ENCODE results near the gene FGF4. TPM values are rescaled to one million over a fixed set of nuclear protein-coding genes. Genes with fewer than 3 reads are reported as not detected.
"Not testable (repeated sequence)": the region's sequence is repeated elsewhere in the genome, so short reads cannot be mapped to it uniquely, and the experiment has no call there.

Gene FGF4
- total and polyA plus RNA-seq, 2 donors = 0.09 to 0.14 TPM

GRCh38 chr11:69787457-69787856, 12.3 kb upstream of the FGF4 start:
- Histone ChIP-seq H3K4me1 (ENCODE audit: control insufficient read depth in 2 of 2, insufficient read depth in 2 of 2, low read length in 2 of 2) (peaks cover 0 to 3% of the 10 kb centered on the region in 2 donors), H3K36me3 (ENCODE audit: control insufficient read depth in 2 of 2, insufficient read depth in 2 of 2, low read length in 1 of 2) (no peaks in the 10 kb centered on the region)

DNA sequence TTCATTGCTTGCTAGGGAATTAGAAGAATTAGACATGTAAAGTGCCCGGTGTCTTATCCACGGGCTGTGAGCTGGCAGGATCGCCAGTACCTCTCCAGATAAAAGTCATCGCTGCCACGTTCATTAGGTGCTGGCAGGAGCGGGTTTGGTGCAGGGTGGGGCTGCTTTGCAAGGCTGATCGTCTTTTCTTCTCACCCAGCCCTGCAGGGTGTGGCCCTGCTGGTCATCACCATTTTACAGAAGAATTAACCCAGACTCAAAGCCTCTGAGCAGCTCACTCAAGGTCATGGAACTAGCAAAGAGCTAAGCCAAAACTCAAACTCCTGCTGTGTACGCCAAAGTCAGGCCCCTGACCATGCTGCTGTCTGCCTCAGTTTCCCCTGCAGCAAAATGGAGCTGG, 6.1 kb upstream of the FGF4 start:
- H3K9me3 ChIP-seq (ENCODE audit: control insufficient read depth in 2 of 2, insufficient read depth in 1 of 2, low read length in 1 of 2) = no peaks in the 10 kb centered on the region
- no peak for DNase-seq (ENCODE audit: low read depth in 6 of 9, low spot score in 9 of 9)
- H3K27ac ChIP-seq (ENCODE audit: low read depth in 1 of 2, low read length in 1 of 2) = no peak overlapping the region
- 83% methylated on average over 8 of the region's 8 CpGs for WGBS
- no peak overlapping the region for H3K4me3 ChIP-seq (ENCODE audit: low read length in 2 of 2)
- H3K4me1 ChIP-seq (ENCODE audit: control insufficient read depth in 2 of 2, insufficient read depth in 2 of 2, low read length in 2 of 2) = no peaks in the 10 kb centered on the region
- H3K27me3 ChIP-seq (ENCODE audit: control insufficient read depth in 2 of 2, insufficient read depth in 1 of 2, low read length in 1 of 2) = peaks cover 8 to 39% of the 10 kb centered on the region in 2 donors
- no peaks in the 10 kb centered on the region for H3K36me3 ChIP-seq (ENCODE audit: control insufficient read depth in 2 of 2, insufficient read depth in 2 of 2, low read length in 1 of 2)

More at GRCh38 chr11:69787457-69787856, 12.3 kb upstream of the FGF4 start:
- Histone ChIP-seq H3K9me3 (ENCODE audit: control insufficient read depth in 2 of 2, insufficient read depth in 1 of 2, low read length in 1 of 2) (no peaks in the 10 kb centered on the region), H3K27me3 (ENCODE audit: control insufficient read depth in 2 of 2, insufficient read depth in 1 of 2, low read length in 1 of 2) (peaks cover 0 to 22% of the 10 kb centered on the region in 2 donors), H3K4me3 (ENCODE audit: low read length in 2 of 2) (no peak overlapping the region), H3K27ac (ENCODE audit: low read depth in 1 of 2, low read length in 1 of 2) (no peak overlapping the region)
- no peak for DNase-seq (ENCODE audit: low read depth in 6 of 9, low spot score in 9 of 9)
- 41% methylated on average over 4 of the region's 4 CpGs for WGBS

DNA sequence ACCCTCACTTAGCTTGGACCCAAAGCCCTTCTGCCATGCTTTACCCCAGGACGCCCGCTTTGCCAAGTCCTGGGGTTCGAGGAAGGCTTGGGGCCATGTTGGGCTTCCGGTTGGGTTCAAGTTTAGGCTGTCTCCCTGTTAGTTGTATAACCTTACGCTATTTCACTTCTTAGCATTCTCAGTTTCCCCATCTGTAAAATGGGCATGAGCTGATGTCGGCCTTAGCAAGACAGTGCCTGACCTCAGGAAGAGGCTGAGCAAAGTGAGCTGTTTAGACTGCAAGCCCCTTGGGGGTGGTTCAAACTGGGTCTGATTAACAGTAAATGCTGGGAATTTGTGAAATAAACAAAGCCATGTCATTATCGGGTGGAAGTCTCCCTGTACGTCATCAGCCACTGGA, 3.2 kb upstream of the FGF4 start:
- WGBS = 91% methylated on average over 8 of the region's 8 CpGs
- Histone ChIP-seq H3K4me1 (ENCODE audit: control insufficient read depth in 2 of 2, insufficient read depth in 2 of 2, low read length in 2 of 2) (no peaks in the 10 kb centered on the region), H3K27ac (ENCODE audit: low read depth in 1 of 2, low read length in 1 of 2) (no peak overlapping the region), H3K27me3 (ENCODE audit: control insufficient read depth in 2 of 2, insufficient read depth in 1 of 2, low read length in 1 of 2) (peaks cover 37 to 66% of the 10 kb centered on the region in 2 donors), H3K9me3 (ENCODE audit: control insufficient read depth in 2 of 2, insufficient read depth in 1 of 2, low read length in 1 of 2) (no peaks in the 10 kb centered on the region), H3K36me3 (ENCODE audit: control insufficient read depth in 2 of 2, insufficient read depth in 2 of 2, low read length in 1 of 2) (no peaks in the 10 kb centered on the region), H3K4me3 (ENCODE audit: low read length in 2 of 2) (no peak overlapping the region)
- DNase-seq (ENCODE audit: low read depth in 6 of 9, low spot score in 9 of 9) = no peak

DNA sequence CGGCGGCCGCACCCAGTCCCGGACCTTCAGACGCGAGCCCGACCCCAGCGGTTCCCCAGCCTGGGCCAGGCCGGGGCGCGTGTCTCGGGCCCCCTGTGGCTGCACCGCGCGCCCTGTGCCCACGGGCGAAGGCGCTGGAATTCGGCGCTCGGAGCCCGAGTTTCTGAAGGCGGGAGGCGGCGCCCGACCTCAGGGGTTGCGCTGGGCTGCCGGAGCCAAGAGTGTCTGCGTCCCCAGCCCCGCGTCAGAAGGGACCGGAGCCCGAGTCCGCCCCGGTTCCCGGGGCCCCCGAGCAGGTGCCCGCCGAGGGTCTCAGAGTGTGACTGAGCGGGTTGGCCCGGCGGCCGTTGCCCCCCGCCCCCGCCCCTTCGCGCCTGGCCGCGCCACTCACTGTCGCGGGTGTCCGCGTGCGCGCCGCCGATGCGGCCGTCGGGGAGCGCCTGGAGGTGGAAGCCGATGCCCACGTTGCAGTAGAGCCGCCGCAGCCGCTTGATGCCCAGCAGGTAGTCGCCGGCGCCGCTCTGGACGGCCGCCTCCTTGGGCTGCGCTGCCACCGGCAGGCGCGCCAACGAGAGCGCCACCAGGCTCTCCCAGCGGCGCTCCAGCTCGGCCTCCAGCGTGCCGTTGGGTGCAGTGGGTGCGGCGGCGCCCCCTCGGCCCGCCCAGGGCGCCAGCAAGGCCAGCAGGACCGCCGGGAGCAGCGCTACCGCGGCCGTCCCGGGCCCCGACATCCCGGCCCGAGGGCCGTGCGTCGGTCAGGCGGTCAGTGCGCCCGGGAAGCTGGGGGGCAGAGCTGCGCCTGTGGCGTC, 583 bp downstream of the FGF4 start:
- Histone ChIP-seq H3K9me3 (ENCODE audit: control insufficient read depth in 2 of 2, insufficient read depth in 1 of 2, low read length in 1 of 2) (no peaks in the 10 kb centered on the region), H3K36me3 (ENCODE audit: control insufficient read depth in 2 of 2, insufficient read depth in 2 of 2, low read length in 1 of 2) (no peaks in the 10 kb centered on the region), H3K27ac (ENCODE audit: low read depth in 1 of 2, low read length in 1 of 2) (no peak overlapping the region), H3K4me1 (ENCODE audit: control insufficient read depth in 2 of 2, insufficient read depth in 2 of 2, low read length in 2 of 2) (no peaks in the 10 kb centered on the region), H3K4me3 (ENCODE audit: low read length in 2 of 2) (no peak overlapping the region), H3K27me3 (ENCODE audit: control insufficient read depth in 2 of 2, insufficient read depth in 1 of 2, low read length in 1 of 2) (peaks cover 63 to 89% of the 10 kb centered on the region in 2 donors)
- 6% methylated on average over 107 of the region's 107 CpGs for WGBS
- DNase-seq (ENCODE audit: low read depth in 6 of 9, low spot score in 9 of 9) = no peak

DNA sequence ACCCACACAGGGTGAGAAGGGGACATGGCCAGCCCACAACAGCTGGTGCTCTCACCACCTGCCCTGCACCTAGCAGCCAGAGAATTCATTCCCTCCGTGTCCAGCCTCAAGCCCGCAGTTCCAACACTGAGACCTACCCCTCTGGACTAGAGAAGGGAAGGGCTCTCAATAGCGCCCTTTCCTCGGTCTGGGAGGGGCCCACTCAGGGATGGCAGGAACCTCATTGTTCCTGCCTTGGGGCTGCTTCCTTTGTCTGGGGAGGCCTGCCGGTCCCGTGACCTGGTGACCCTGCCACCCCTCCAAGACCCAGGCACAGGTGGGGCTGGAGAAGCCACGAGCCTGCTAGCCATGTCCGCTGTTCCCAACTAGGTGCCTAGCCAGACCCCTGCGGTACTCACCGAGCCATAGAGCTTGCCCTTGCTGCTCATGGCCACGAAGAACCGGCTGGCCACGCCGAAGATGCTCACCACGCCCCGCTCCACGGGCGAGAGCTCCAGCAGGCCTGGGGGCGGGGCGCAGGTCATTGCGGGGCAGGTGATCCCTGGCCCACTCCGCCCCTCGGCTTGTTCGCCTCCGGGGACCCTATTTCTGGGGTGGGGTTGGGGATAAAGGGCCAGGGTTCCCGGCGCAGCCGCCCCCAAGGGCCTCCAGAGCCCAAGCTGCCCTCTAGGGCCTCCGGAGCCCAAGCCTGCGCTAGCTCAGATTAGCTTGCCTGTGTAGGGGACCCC, 1.4 kb downstream of the FGF4 start:
- Histone ChIP-seq H3K4me1 (ENCODE audit: control insufficient read depth in 2 of 2, insufficient read depth in 2 of 2, low read length in 2 of 2) (no peaks in the 10 kb centered on the region), H3K4me3 (ENCODE audit: low read length in 2 of 2) (no peak overlapping the region), H3K36me3 (ENCODE audit: control insufficient read depth in 2 of 2, insufficient read depth in 2 of 2, low read length in 1 of 2) (no peaks in the 10 kb centered on the region), H3K27ac (ENCODE audit: low read depth in 1 of 2, low read length in 1 of 2) (no peak overlapping the region), H3K27me3 (ENCODE audit: control insufficient read depth in 2 of 2, insufficient read depth in 1 of 2, low read length in 1 of 2) (peaks cover 65 to 91% of the 10 kb centered on the region in 2 donors), H3K9me3 (ENCODE audit: control insufficient read depth in 2 of 2, insufficient read depth in 1 of 2, low read length in 1 of 2) (peaks cover 0 to 1% of the 10 kb centered on the region in 2 donors)
- DNase-seq (ENCODE audit: low read depth in 6 of 9, low spot score in 9 of 9) = no peak
- WGBS = 15% methylated on average over 30 of the region's 30 CpGs

DNA sequence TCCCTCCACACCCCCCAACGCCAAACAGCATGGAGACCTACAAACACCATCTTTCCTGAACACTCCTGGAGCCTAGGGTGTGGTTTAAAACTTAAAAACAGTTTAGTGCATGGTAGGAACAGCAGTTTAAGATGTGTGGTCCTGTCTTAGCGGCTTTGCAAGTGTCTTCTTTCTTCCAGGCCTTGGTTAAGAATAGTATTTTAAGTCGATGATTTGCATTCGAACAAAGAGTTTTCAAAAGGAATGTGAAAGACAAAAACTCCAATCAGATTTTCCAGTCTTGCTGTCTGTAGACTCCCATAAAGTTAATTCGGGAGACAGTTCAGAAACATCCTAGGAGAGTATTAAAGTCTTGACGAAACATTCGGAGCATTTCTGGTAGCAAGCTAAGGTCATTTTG, 3.7 kb downstream of the FGF4 start:
- 49% methylated on average over 7 of the region's 7 CpGs for WGBS
- H3K4me1 ChIP-seq (ENCODE audit: control insufficient read depth in 2 of 2, insufficient read depth in 2 of 2, low read length in 2 of 2) = no peaks in the 10 kb centered on the region
- H3K4me3 ChIP-seq (ENCODE audit: low read length in 2 of 2) = no peak overlapping the region
- H3K27me3 ChIP-seq (ENCODE audit: control insufficient read depth in 2 of 2, insufficient read depth in 1 of 2, low read length in 1 of 2) = peaks cover 58 to 72% of the 10 kb centered on the region in 2 donors
- H3K9me3 ChIP-seq (ENCODE audit: control insufficient read depth in 2 of 2, insufficient read depth in 1 of 2, low read length in 1 of 2) = peaks cover 0 to 1% of the 10 kb centered on the region in 2 donors
- no peaks in the 10 kb centered on the region for H3K36me3 ChIP-seq (ENCODE audit: control insufficient read depth in 2 of 2, insufficient read depth in 2 of 2, low read length in 1 of 2)
- H3K27ac ChIP-seq (ENCODE audit: low read depth in 1 of 2, low read length in 1 of 2) = no peak overlapping the region
- DNase-seq (ENCODE audit: low read depth in 6 of 9, low spot score in 9 of 9) = no peak

DNA sequence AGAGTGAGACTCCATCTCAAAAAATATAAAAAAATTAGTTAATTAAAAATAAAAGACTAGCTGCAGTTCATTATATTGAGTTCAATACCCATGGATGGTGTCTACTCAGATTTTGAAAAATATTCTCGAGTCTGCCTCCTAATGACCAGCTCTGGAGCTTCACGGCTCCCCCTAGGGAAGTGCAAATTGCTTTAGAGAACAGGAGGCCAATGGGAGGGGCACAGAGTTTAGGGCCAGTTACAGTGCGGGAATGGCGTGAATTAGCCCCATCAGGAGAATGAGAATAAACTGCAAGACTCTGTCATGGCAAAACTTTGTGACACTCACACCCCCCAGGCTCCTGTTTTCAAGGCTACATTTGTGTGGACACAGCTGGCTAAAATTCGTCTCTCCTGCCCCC, 4.6 kb downstream of the FGF4 start:
- Histone ChIP-seq H3K4me3 (ENCODE audit: low read length in 2 of 2) (no peak overlapping the region), H3K27me3 (ENCODE audit: control insufficient read depth in 2 of 2, insufficient read depth in 1 of 2, low read length in 1 of 2) (peaks cover 49 to 62% of the 10 kb centered on the region in 2 donors), H3K27ac (ENCODE audit: low read depth in 1 of 2, low read length in 1 of 2) (no peak overlapping the region), H3K4me1 (ENCODE audit: control insufficient read depth in 2 of 2, insufficient read depth in 2 of 2, low read length in 2 of 2) (no peaks in the 10 kb centered on the region), H3K9me3 (ENCODE audit: control insufficient read depth in 2 of 2, insufficient read depth in 1 of 2, low read length in 1 of 2) (peaks cover 0 to 1% of the 10 kb centered on the region in 2 donors), H3K36me3 (ENCODE audit: control insufficient read depth in 2 of 2, insufficient read depth in 2 of 2, low read length in 1 of 2) (no peaks in the 10 kb centered on the region)
- WGBS = 26% methylated on average over 5 of the region's 5 CpGs
- DNase-seq (ENCODE audit: low read depth in 6 of 9, low spot score in 9 of 9) = no peak

DNA sequence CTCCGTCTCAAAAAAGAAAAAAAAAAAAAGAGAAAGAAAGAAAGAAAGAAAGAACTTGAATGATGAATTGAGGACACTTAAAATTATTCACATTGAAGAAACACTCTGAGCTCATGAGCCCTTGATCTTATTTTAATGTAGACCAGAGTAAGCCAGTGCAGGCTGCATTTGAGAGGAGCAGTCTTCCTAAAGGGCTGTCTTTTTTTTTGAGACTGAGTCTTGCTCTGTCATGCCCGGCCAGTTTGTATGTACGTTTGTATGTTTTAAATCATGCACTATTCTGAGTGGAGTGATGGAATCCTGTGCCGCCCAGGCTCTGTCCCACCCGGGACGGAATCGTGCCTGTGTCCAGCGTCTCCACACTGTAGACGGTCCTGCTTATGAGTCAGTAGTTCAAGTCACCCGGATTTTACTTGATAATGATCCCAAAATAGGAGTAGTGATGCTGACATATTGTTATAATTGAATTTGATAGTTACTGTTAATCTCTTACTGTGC, 9.6 kb downstream of the FGF4 start:
- no peak for DNase-seq (ENCODE audit: low read depth in 6 of 9, low spot score in 9 of 9)

GRCh38 chr11:69764918-69765317, 10.2 kb downstream of the FGF4 start:
- H3K4me3 ChIP-seq (ENCODE audit: low read length in 2 of 2); H3K36me3 ChIP-seq (ENCODE audit: control insufficient read depth in 2 of 2, insufficient read depth in 2 of 2, low read length in 1 of 2); DNase-seq (ENCODE audit: low read depth in 6 of 9, low spot score in 9 of 9); H3K9me3 ChIP-seq (ENCODE audit: control insufficient read depth in 2 of 2, insufficient read depth in 1 of 2, low read length in 1 of 2); H3K4me1 ChIP-seq (ENCODE audit: control insufficient read depth in 2 of 2, insufficient read depth in 2 of 2, low read length in 2 of 2); H3K27ac ChIP-seq (ENCODE audit: low read depth in 1 of 2, low read length in 1 of 2): not testable (repeated sequence)
- peaks cover 3 to 12% of the 10 kb centered on the region in 2 donors for H3K27me3 ChIP-seq (ENCODE audit: control insufficient read depth in 2 of 2, insufficient read depth in 1 of 2, low read length in 1 of 2)
- WGBS = 88% methylated on average over 7 of the region's 7 CpGs

More for the DNA sequence above, 9.6 kb downstream of the FGF4 start:
- Histone ChIP-seq H3K27ac (ENCODE audit: low read depth in 1 of 2, low read length in 1 of 2) (no peak overlapping the region), H3K4me3 (ENCODE audit: low read length in 2 of 2) (no peak overlapping the region), H3K27me3 (ENCODE audit: control insufficient read depth in 2 of 2, insufficient read depth in 1 of 2, low read length in 1 of 2) (peaks cover 5 to 17% of the 10 kb centered on the region in 2 donors), H3K4me1 (ENCODE audit: control insufficient read depth in 2 of 2, insufficient read depth in 2 of 2, low read length in 2 of 2) (no peaks in the 10 kb centered on the region), H3K36me3 (ENCODE audit: control insufficient read depth in 2 of 2, insufficient read depth in 2 of 2, low read length in 1 of 2) (no peaks in the 10 kb centered on the region), H3K9me3 (ENCODE audit: control insufficient read depth in 2 of 2, insufficient read depth in 1 of 2, low read length in 1 of 2) (peaks cover 1 to 4% of the 10 kb centered on the region in 2 donors)
- 85% methylated on average over 10 of the region's 10 CpGs for WGBS

Data from thymus (tissue), 11 donors.